GM12864 (cell line): ENCODE measurements around the gene FBXO40.

Source experiments
- DNase-seq: peaks from one replicate; pipeline ENCODE4 v3.0.0-alpha.2; 2011; ENCODE audit warnings: low read depth
- H3K4me3 ChIP-seq: 2 replicates; pipeline ENCODE4 v1.5.1; 2011; ENCODE audit warnings: mild to moderate bottlenecking, low read depth, low read length, control low read depth
- CTCF ChIP-seq: IDR thresholded peaks from 2 replicates; pipeline ENCODE4 v1.5.1; 2011; ENCODE audit warnings: low read depth, mild to moderate bottlenecking, moderate library complexity, low read length, control low read depth, inconsistent platforms; ENCODE audit errors: missing control alignments

The FBXO40 gene

DNA sequence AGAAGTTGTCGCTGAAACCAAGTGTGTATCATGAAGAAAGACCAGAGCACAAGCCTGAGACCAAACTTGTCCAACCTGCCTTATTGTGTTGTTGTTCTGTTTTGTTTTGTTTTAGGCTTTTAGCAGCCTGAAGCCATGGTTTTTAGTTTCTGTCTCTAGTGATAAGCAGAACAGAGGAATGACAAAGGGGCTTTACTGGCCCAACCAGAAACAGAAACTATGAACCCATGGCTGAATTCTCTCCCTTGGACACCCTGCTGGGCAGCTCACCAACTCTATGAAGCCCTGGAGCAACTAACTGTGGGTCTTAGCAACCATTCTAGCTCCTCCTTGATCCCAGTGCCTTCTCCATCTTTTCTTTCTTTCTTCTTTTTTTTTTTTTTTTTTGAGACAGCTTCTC lies 37.2 kb downstream of the FBXO40 start:
- H3K4me3 ChIP-seq, result no peak overlapping the region
- DNase-seq, result no peak
- TF ChIP-seq CTCF, result no peak

DNA sequence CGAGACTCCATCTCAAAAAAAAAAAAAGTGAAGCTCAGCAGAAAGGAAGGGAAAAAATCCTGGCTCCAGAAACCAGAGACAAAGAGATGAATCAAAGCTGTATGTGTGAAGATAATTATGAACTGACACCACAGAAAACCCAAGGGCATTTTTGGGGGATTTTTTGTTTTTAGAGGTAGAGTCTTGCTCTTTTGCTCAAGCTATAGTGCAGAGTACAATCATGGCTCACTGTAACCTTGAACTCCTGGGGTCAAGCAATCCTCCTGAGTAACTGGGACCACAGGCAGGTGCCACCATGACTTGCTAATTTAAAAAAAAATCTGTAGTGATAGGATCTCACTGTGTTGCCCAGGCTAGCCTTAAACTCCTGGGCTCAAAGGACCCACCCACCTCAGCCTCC lies 44.7 kb downstream of the FBXO40 start:
- DNase-seq, result no peak
- H3K4me3 ChIP-seq, result no peak overlapping the region
- no peak for TF ChIP-seq CTCF

GRCh38 chr3:121641127-121641526 lies 47.9 kb downstream of the FBXO40 start:
- no peak for DNase-seq
- TF ChIP-seq CTCF, result no peak
- no peak overlapping the region for H3K4me3 ChIP-seq

GRCh38 chr3:121642601-121643314 lies 49.6 kb downstream of the FBXO40 start:
- H3K4me3 ChIP-seq, result no peak overlapping the region
- DNase-seq, result no peak
- no peak for TF ChIP-seq CTCF

DNA sequence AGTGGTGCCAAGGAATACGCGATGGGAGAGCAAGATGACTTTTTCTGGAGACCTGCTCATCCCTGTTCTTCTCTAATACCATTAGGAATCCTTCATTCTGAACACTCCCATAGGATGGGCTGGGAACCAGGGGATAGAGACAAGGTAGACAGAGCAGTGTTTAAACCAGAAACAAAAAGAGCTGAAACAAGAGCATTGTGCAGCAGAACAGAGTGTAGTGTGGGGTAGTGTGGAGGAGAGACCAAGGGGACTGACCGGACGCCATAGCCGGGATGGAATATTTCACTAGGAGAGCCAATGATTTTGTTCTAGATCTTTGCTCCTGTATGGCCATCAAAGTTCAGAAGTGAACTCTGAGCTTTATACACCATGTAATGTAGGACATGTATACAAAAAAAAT lies 51.9 kb downstream of the FBXO40 start:
- DNase-seq, result no peak
- no peak overlapping the region for H3K4me3 ChIP-seq
- TF ChIP-seq CTCF, result no peak

DNA sequence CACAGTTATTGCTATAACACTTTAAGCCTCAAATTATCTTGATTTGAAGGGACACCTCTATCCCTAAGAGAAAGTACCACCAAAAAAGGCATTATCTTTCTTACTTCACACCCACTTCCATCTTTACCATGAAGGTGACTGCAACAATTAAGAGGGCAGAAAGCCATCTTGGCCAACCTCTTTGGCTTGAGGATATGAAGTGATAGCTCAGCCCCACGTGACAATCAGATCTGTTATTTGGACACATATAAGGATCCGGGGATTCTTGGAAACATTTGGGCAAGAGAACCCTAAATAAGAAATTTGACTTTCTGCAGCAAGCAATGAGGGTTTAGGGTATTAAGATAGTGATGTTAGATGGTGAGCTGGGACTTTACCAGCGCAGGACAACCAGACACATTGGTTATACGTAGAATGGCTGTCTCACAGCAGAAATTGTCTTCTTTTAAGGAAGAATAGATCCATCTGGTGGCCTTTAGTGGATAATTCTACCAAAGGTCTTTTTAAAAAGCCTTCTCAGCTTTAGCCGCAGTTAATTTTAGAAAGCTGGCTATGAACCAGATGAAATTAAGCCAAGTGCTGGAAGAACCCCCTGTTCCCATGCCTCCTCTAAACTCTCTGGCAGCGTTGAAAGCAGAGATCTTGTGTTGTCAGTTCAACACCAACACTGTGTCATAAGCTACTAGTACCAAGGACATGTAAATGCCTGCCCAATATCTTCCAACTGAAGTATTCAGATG lies 55.2 kb downstream of the FBXO40 start:
- no peak overlapping the region for H3K4me3 ChIP-seq
- no peak for TF ChIP-seq CTCF
- no peak for DNase-seq

DNA sequence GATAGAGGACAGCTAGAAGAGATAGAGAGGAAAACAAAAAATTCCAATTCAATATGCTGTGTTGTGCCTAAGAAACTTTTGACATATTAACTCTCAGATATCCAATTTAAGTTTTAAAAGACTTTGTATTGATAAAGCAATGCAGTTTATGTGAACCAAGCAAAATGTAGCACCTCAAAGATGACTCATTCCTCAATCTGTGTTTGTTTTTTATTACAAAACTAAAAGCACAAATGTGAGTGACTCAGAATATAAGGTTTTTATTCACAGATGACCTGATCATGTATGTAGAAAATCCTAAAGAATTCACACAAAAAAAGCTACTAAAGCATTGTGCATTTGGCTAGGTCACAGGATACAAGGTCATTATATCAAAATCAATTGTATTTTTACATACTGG lies 56.5 kb downstream of the FBXO40 start:
- no peak for DNase-seq
- H3K4me3 ChIP-seq, result no peak overlapping the region
- no peak for TF ChIP-seq CTCF
